Measurements from ENCODE around the gene SYT11. TPM values are rescaled to one million over a fixed set of nuclear protein-coding genes. Genes with fewer than 3 reads are reported as not detected.

The SYT11 gene
- total and polyA plus RNA-seq, 9 of the 15 experiments (the other 6 are each of a cell fraction or from before 2014, with no cell fraction given): 0.05 to 0.18 (median 0.11) TPM

GRCh38 chr1:155859234-155859829 is at the start of gene SYT11 (continued):
- TF ChIP-seq RBFOX2 (IDR thresholded peaks at IDR 0.05; ENCODE audit: low read depth, low read length): no peak
- TF ChIP-seq ZNF717 (CRISPR knock-in tag; IDR thresholded peaks at IDR 0.05): no peak
- TF ChIP-seq GTF2A2 (tag; IDR thresholded peaks at IDR 0.05): no peak
- no peak for TF ChIP-seq STAT5A (IDR thresholded peaks at IDR 0.05; ENCODE audit: borderline replicate concordance, low read length)
- peak; percentile 99 for TF ChIP-seq HDAC2 (IDR thresholded peaks at IDR 0.05)
- no peak for TF ChIP-seq SRSF1 (IDR thresholded peaks at IDR 0.05; ENCODE audit: low read depth, low read length)
- no peak for TF ChIP-seq SETDB1 (IDR thresholded peaks at IDR 0.05; ENCODE audit: low read length)
- no peak for TF ChIP-seq ZKSCAN3 (CRISPR knock-in tag; IDR thresholded peaks at IDR 0.05)
- TF ChIP-seq E2F3 (CRISPR knock-in tag; IDR thresholded peaks at IDR 0.05): no peak
- TF ChIP-seq MAX (CRISPR knock-in tag; IDR thresholded peaks at IDR 0.05): no peak
- TF ChIP-seq TEAD1 (CRISPR knock-in tag; IDR thresholded peaks at IDR 0.05): no peak
- TF ChIP-seq E2F4 (CRISPR knock-in tag; IDR thresholded peaks at IDR 0.05; ENCODE audit: low read depth): no peak
- TF ChIP-seq TFAP4 (CRISPR knock-in tag; IDR thresholded peaks at IDR 0.05; ENCODE audit: borderline replicate concordance): peak; percentile 52; the same call in 1 of the 2 replicates
- no peak for TF ChIP-seq ZNF699 (CRISPR knock-in tag; IDR thresholded peaks at IDR 0.05; ENCODE audit: insufficient replicate concordance)
- TF ChIP-seq UBTF (IDR thresholded peaks at IDR 0.05; ENCODE audit: borderline replicate concordance in 1 of 2, low read depth in 2 of 2, low read length in 2 of 2): no peak
- TF ChIP-seq TEAD2 (tag; IDR thresholded peaks at IDR 0.05): no peak
- peak; percentile 90 for TF ChIP-seq ELF1 (tag; IDR thresholded peaks at IDR 0.05)
- no peak for TF ChIP-seq PHTF2 (CRISPR knock-in tag; IDR thresholded peaks at IDR 0.05)
- no peak for TF ChIP-seq KAT8 (IDR thresholded peaks at IDR 0.05; ENCODE audit: low read depth)
- no peak for TF ChIP-seq ZBTB17 (CRISPR knock-in tag; IDR thresholded peaks at IDR 0.05)
